ENCODE measurements around the gene OR51E2. TPM values are rescaled to one million over a fixed set of nuclear protein-coding genes. Genes with fewer than 3 reads are reported as not detected.
A peak's percentile ranks its signal among the peaks of the same experiment; 100 is the strongest.

The OR51E2 gene
- total RNA-seq, 1 experiment from 2014 or later = not detected

- DNase-seq = peak; percentile 29 to 46
- H3K27me3 ChIP-seq = no peaks in the 10 kb centered on the region
- H3K36me3 ChIP-seq = no peaks in the 10 kb centered on the region
- H3K4me1 ChIP-seq = peaks cover 16% of the 10 kb centered on the region
- no peak overlapping the region for H3K4me3 ChIP-seq
- H3K9me3 ChIP-seq (replicated peaks) = no peaks in the 10 kb centered on the region
- no peak overlapping the region for H3K27ac ChIP-seq
Observed at GRCh38 chr11:4643076-4643475, 54.6 kb downstream of the OR51E2 start.

DNA sequence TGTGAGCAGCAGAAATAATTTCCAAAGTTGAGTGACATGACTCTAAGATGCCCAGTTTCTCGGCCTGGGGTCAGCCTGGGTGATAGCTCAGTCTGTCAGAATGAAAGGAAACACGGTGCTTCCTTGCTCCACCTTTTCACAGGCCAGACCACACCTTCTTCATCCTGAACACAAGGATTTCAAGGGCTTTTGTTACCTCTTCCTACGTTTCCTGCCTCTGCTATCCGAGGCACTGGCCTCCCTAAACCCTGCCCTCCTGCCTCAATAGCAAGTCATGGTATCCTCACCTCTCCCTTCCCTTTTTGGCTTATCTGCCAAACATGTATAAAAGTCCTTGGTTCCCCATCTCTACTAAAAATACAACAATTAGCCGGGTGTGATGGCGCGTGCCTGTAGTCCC is 55.6 kb downstream of the OR51E2 start:
- H3K4me3 ChIP-seq = no peak overlapping the region
- no peaks in the 10 kb centered on the region for H3K27me3 ChIP-seq
- no peaks in the 10 kb centered on the region for H3K9me3 ChIP-seq (replicated peaks)
- H3K27ac ChIP-seq = no peak overlapping the region
- no peaks in the 10 kb centered on the region for H3K36me3 ChIP-seq
- DNase-seq = no peak
- peaks cover 16% of the 10 kb centered on the region for H3K4me1 ChIP-seq

DNA sequence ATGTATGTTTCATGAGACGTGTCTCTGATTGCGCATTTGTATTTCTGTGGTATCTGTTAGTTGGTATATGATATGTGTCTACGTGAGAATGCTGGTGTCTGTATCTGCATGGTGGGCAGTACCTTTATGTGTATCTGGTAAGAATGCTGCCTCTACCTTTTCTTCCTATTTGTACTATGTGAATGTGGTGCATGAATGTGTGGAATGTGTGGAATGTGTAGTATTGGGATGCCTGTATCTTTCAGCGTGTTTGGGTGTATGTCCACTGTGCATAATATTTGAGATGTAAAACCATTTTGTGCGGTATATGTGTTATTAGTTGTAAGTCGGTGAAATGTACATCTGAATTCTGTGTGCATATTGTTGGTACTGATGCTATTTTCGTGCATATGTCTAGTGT is 56.2 kb downstream of the OR51E2 start:
- Histone ChIP-seq H3K4me1 (peaks cover 16% of the 10 kb centered on the region), H3K27ac (no peak overlapping the region), H3K27me3 (no peaks in the 10 kb centered on the region), H3K4me3 (no peak overlapping the region), H3K36me3 (no peaks in the 10 kb centered on the region), H3K9me3 (replicated peaks) (no peaks in the 10 kb centered on the region)
- DNase-seq = no peak

DNA sequence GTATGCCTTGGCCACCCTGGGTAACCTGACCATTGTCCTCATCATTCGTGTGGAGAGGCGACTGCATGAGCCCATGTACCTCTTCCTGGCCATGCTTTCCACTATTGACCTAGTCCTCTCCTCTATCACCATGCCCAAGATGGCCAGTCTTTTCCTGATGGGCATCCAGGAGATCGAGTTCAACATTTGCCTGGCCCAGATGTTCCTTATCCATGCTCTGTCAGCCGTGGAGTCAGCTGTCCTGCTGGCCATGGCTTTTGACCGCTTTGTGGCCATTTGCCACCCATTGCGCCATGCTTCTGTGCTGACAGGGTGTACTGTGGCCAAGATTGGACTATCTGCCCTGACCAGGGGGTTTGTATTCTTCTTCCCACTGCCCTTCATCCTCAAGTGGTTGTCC is 57.7 kb downstream of the OR51E2 start:
- no peak overlapping the region for H3K27ac ChIP-seq
- no peaks in the 10 kb centered on the region for H3K36me3 ChIP-seq
- no peak overlapping the region for H3K4me3 ChIP-seq
- DNase-seq = no peak
- no peaks in the 10 kb centered on the region for H3K9me3 ChIP-seq (replicated peaks)
- peaks cover 16% of the 10 kb centered on the region for H3K4me1 ChIP-seq
- no peaks in the 10 kb centered on the region for H3K27me3 ChIP-seq

GRCh38 chr11:4637662-4638047 is 60.0 kb downstream of the OR51E2 start:
- H3K27ac ChIP-seq = no peak overlapping the region
- H3K4me3 ChIP-seq = no peak overlapping the region
- peaks cover 11% of the 10 kb centered on the region for H3K4me1 ChIP-seq
- DNase-seq = no peak
- H3K36me3 ChIP-seq = no peaks in the 10 kb centered on the region
- H3K9me3 ChIP-seq (replicated peaks) = no peaks in the 10 kb centered on the region
- H3K27me3 ChIP-seq = no peaks in the 10 kb centered on the region

DNA sequence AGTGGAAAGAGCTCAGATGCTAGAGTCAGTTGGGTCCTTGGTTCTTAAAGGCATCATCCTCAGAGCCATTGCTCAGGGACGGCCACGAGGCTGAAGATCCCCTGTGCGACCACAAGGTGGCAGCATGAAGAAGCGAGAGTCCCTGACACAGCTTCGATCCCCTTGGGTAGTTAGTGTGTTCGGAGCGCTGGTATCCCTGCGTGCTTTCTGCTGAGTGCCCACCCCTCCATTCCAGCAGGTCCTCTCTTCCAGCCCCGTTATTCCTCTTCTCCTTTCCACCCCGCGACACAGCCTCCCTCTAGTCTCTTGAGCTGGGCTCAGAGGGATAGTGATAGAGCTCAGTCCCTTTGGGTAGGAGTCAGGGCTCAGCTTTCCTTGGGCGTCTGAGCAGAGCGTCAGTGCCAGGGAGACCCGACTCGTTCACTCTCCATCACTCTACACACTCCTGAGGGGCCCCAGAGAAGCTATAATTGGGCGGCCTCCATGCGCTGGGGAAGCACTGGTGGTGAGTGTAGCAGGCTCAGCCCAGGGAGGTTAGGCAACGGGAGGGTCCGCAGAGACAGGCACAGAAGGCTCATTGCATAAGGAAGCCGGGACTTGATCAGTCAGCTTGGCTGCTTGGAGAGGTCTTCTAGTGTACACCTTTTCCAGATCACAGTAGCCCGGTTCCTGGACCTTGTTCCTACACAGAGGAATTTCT is 60.5 kb downstream of the OR51E2 start, which contains the start of gene OR51D1:
TSS of gene OR51D1 (plus strand) at position 516 of the 700 bp plus-strand sequence. CDS start 2,314 bp downstream, outside the sequence.
- DNase-seq = peak; percentile 57 to 84
- no peaks in the 10 kb centered on the region for H3K27me3 ChIP-seq
- peaks cover 9% of the 10 kb centered on the region for H3K4me1 ChIP-seq
- no peak within 1 kb of the TSS for H3K4me3 ChIP-seq
- no peaks in the 10 kb centered on the region for H3K9me3 ChIP-seq (replicated peaks)
- no peaks in the 10 kb centered on the region for H3K36me3 ChIP-seq
- H3K27ac ChIP-seq = no peak within 1 kb of the TSS

DNA sequence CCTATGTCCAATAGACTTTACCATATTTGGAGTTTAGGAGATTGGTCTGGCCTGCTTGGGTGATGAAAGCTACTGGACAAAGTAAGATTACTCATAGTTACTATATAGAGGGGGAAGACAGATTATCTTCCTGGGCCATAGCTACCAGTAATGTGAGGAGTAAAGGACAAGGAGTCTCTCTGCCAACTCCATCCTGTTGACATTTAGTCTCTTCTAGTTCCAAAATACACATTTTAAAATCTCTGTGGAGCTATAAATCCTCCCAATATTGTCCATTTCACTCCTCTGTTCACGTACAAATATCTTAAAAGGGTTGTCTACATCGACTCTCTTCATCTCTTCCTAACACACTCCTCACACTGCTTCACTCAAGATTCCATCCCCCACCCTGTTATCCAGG is 61.5 kb downstream of the OR51E2 start:
- DNase-seq = no peak
- Histone ChIP-seq H3K27me3 (no peaks in the 10 kb centered on the region), H3K36me3 (no peaks in the 10 kb centered on the region), H3K27ac (no peak overlapping the region), H3K9me3 (replicated peaks) (no peaks in the 10 kb centered on the region), H3K4me3 (no peak overlapping the region), H3K4me1 (no peaks in the 10 kb centered on the region; the same call in 1 of the 2 replicates)

Other genes with a start within 250 kb of the OR51E2 start
- not detected in 2 replicates for gene OR52K2, start 248.6 kb downstream of the OR51E2 start, total RNA-seq (2014; rRNA removed; shearing (Covaris generic))
- not detected in 2 replicates for gene OR52K1, start 215.2 kb downstream of the OR51E2 start, total RNA-seq (2014; rRNA removed; shearing (Covaris generic))
- gene OR52M1, start 152.7 kb downstream of the OR51E2 start, total RNA-seq (2014; rRNA removed; shearing (Covaris generic)) = not detected in 2 replicates
- not detected in 2 replicates for gene OR52I2, start 116.1 kb downstream of the OR51E2 start, total RNA-seq (2014; rRNA removed; shearing (Covaris generic))
- gene OR52I1, start 103.8 kb downstream of the OR51E2 start, total RNA-seq (2014; rRNA removed; shearing (Covaris generic)) = not detected in 2 replicates
- 9.3 and 10.9 TPM in 2 replicates for gene TRIM68, start 89.6 kb downstream of the OR51E2 start, total RNA-seq (2014; rRNA removed; shearing (Covaris generic))
- not detected in 2 replicates for gene OR51D1, start 60.4 kb downstream of the OR51E2 start, total RNA-seq (2014; rRNA removed; shearing (Covaris generic))
- not detected in 2 replicates for gene OR51E1, start 53.9 kb downstream of the OR51E2 start, total RNA-seq (2014; rRNA removed; shearing (Covaris generic))
- not detected in 2 replicates for gene MMP26, start 6.9 kb upstream of the OR51E2 start, total RNA-seq (2014; rRNA removed; shearing (Covaris generic))
- not detected in 2 replicates for gene OR51F1, start 72.1 kb upstream of the OR51E2 start, total RNA-seq (2014; rRNA removed; shearing (Covaris generic))
- gene OR52R1, start 106.5 kb upstream of the OR51E2 start, total RNA-seq (2014; rRNA removed; shearing (Covaris generic)) = not detected in 2 replicates
- gene OR51F2, start 123.5 kb upstream of the OR51E2 start, total RNA-seq (2014; rRNA removed; shearing (Covaris generic)) = not detected in 2 replicates
- not detected in 2 replicates for gene OR51S1, start 151.4 kb upstream of the OR51E2 start, total RNA-seq (2014; rRNA removed; shearing (Covaris generic))
- gene OR51T1, start 184.0 kb upstream of the OR51E2 start, total RNA-seq (2014; rRNA removed; shearing (Covaris generic)) = not detected in 2 replicates
- gene OR51A7, start 205.9 kb upstream of the OR51E2 start, total RNA-seq (2014; rRNA removed; shearing (Covaris generic)) = not detected in 2 replicates
- gene OR51G2, start 221.5 kb upstream of the OR51E2 start, total RNA-seq (2014; rRNA removed; shearing (Covaris generic)) = not detected in 2 replicates
- gene OR51G1, start 226.5 kb upstream of the OR51E2 start, total RNA-seq (2014; rRNA removed; shearing (Covaris generic)) = not detected in 2 replicates
- not detected in 2 replicates for gene OR51A4, start 249.8 kb upstream of the OR51E2 start, total RNA-seq (2014; rRNA removed; shearing (Covaris generic))

Measured in SJCRH30 (cell line).